Bronchial epithelial cell (primary cell): ENCODE results near the gene ADAMTS17. TPM values are rescaled to one million over a fixed set of nuclear protein-coding genes. Genes with fewer than 3 reads are reported as not detected.

Experiments used
- DNase-seq: peaks from one replicate; pipeline ENCODE4 v3.0.0-alpha.2; 2010; ENCODE audit warnings: low read depth
- FAIRE-seq: peaks from 2 replicates; lab custom pipeline; 2011; peaks lifted over from hg19 to GRCh38; lab: Jason Lieb, UNC
- H3K27me3 ChIP-seq: 2 replicates; pipeline ENCODE4 v1.5.1; 2011; ENCODE audit warnings: low read length; ENCODE audit not compliant: control insufficient read depth, insufficient read depth
- H3K36me3 ChIP-seq: 2 replicates; pipeline ENCODE4 v1.5.1; 2011; ENCODE audit warnings: low read length; ENCODE audit not compliant: control insufficient read depth, insufficient read depth
- H3K4me3 ChIP-seq: 2 replicates; pipeline ENCODE4 v1.5.1; 2011; ENCODE audit warnings: mild to moderate bottlenecking, low read depth, low read length, control low read depth
- CTCF ChIP-seq: IDR thresholded peaks from 2 replicates; pipeline ENCODE4 v1.5.1; 2011; ENCODE audit warnings: mild to moderate bottlenecking, moderate library complexity, low read length, control low read depth, inconsistent platforms; ENCODE audit not compliant: insufficient read depth, severe bottlenecking
- total RNA-seq: library from RNA; depleted of rRNA; stranded (reverse); fragments of >200 nt; gene quantifications from 2 replicates; pipeline ENCODE4 v1.2.1, GENCODE V29; 2014

ADAMTS17 gene
- total RNA-seq, 1 donor from 2014 or later = 1.1 TPM

- no peak for TF ChIP-seq CTCF
- no peak for FAIRE-seq
These were observed 301.8 kb downstream of the ADAMTS17 start for GRCh38 chr15:100039994-100040393.

GRCh38 chr15:100038736-100039135, 303.0 kb downstream of the ADAMTS17 start:
- no peak overlapping the region for H3K4me3 ChIP-seq
- DNase-seq (no peak), FAIRE-seq (no peak)
- no peaks in the 10 kb centered on the region for H3K27me3 ChIP-seq
- no peak for TF ChIP-seq CTCF
- H3K36me3 ChIP-seq = no peaks in the 10 kb centered on the region

More at GRCh38 chr15:100039994-100040393, 301.8 kb downstream of the ADAMTS17 start:
- H3K4me3 ChIP-seq = no peak overlapping the region
- no peaks in the 10 kb centered on the region for H3K27me3 ChIP-seq
- no peak for DNase-seq
- H3K36me3 ChIP-seq = no peaks in the 10 kb centered on the region

- FAIRE-seq = no peak
- no peak for DNase-seq
- Histone ChIP-seq H3K36me3 (no peaks in the 10 kb centered on the region), H3K27me3 (no peaks in the 10 kb centered on the region), H3K4me3 (no peak overlapping the region)
- TF ChIP-seq CTCF = no peak
These were observed 303.9 kb downstream of the ADAMTS17 start for GRCh38 chr15:100037901-100038300.

- no peak overlapping the region for H3K4me3 ChIP-seq
- no peak for TF ChIP-seq CTCF
- FAIRE-seq (no peak), DNase-seq (no peak)
- no peaks in the 10 kb centered on the region for H3K27me3 ChIP-seq
- no peaks in the 10 kb centered on the region for H3K36me3 ChIP-seq
These were observed 305.8 kb downstream of the ADAMTS17 start for GRCh38 chr15:100036015-100036414.

- Histone ChIP-seq H3K27me3 (no peaks in the 10 kb centered on the region), H3K36me3 (no peaks in the 10 kb centered on the region), H3K4me3 (no peak overlapping the region)
- no peak for TF ChIP-seq CTCF
- FAIRE-seq (no peak), DNase-seq (no peak)
These were observed 307.6 kb downstream of the ADAMTS17 start for GRCh38 chr15:100034191-100034590.
